Measurements from ENCODE around the gene TSHZ3. TPM values are rescaled to one million over a fixed set of nuclear protein-coding genes. Genes with fewer than 3 reads are reported as not detected.

Gene TSHZ3
- total RNA-seq, 1 experiment from 2014 or later = 14.8 TPM

DNA sequence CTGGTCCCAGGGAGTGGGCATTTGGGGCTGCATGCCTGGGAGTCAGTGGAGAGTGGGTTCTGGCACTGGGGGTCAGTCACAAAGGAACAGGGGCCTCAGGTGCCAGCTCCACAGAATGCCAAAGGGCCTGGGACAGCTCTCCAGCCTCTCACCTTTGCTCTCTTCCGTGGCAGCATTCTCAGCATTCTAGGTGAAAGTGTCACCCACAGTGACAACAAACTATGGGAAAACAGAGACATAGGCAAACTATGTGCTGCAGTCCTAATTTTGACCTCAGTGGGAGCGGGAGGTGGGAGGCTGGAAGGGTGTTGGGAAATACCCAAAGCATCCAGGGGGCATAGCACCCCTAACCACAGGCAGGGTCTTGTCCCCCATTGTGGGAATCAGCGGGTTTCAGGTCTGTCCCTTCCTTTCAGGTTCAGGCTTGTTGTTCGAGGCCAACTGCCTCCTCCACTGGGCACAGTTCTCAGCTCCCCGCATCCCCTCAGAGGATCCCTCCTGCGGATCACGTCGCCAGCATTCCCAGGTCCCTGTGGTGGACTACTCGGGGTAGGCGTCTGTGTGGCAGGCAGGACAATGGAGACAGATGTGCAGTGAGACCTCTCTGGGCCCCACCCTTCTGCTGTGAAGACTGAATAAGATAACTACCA is 52.4 kb downstream of the TSHZ3 start:
- intact Hi-C loops (cut with micrococcal nuclease; ENCODE audit: unreplicated experiment) = no loop called here
- CTCF ChIA-PET = no interaction called here
- POLR2A ChIA-PET (ENCODE audit: low non-redundant PET) = no interaction called here
- DNase-seq (ENCODE audit: low spot score) = no peak
- Histone ChIP-seq H3K27ac (ENCODE audit: low read depth, low read length, poor library complexity, severe bottlenecking) (no peak overlapping the region), H3K9me3 (ENCODE audit: low read depth, low read length, poor library complexity, severe bottlenecking) (no peaks in the 10 kb centered on the region), H3K36me3 (ENCODE audit: insufficient read depth, low read length, poor library complexity, severe bottlenecking) (no peaks in the 10 kb centered on the region), H3K4me3 (ENCODE audit: low read depth, low read length, poor library complexity, severe bottlenecking) (no peak overlapping the region), H3K27me3 (replicated peaks; ENCODE audit: insufficient read depth, low read depth, low read length, poor library complexity) (no peaks in the 10 kb centered on the region), H3K4me1 (ENCODE audit: insufficient read depth, low read length, poor library complexity, severe bottlenecking) (no peaks in the 10 kb centered on the region)
- no peak for TF ChIP-seq EZH2 (IDR thresholded peaks at IDR 0.05; ENCODE audit: borderline replicate concordance, low read depth, low read length, poor library complexity, severe bottlenecking)
- TF ChIP-seq, protein P1, sequence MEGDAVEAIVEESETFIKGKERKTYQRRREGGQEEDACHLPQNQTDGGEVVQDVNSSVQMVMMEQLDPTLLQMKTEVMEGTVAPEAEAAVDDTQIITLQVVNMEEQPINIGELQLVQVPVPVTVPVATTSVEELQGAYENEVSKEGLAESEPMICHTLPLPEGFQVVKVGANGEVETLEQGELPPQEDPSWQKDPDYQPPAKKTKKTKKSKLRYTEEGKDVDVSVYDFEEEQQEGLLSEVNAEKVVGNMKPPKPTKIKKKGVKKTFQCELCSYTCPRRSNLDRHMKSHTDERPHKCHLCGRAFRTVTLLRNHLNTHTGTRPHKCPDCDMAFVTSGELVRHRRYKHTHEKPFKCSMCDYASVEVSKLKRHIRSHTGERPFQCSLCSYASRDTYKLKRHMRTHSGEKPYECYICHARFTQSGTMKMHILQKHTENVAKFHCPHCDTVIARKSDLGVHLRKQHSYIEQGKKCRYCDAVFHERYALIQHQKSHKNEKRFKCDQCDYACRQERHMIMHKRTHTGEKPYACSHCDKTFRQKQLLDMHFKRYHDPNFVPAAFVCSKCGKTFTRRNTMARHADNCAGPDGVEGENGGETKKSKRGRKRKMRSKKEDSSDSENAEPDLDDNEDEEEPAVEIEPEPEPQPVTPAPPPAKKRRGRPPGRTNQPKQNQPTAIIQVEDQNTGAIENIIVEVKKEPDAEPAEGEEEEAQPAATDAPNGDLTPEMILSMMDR (conservative IDR thresholded peaks at IDR 0.05; ENCODE audit: low read depth, low read length) = no peak
- BruUV-seq (replicated peaks) = no TSS peak

DNA sequence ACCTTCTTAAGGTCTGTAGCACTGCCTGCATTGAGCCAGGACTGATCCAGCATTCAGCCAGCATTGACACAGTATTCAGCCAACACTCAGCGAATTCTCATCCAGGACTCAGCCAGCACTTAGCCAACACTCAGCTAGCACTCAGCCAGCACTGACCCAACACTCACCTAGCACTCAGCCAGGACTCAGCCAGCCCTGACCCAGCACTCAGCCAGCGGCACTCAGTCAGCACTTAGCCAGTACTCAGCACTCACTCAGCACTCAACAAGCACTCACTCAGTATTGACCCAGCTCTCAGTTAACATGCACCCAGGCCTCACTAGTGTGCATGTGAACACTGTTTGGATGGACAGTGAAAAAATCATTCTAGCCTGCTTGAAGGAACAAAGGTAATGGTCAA is 55.0 kb downstream of the TSHZ3 start:
- no peaks in the 10 kb centered on the region for H3K4me1 ChIP-seq (ENCODE audit: insufficient read depth, low read length, poor library complexity, severe bottlenecking)
- no peaks in the 10 kb centered on the region for H3K9me3 ChIP-seq (ENCODE audit: low read depth, low read length, poor library complexity, severe bottlenecking)
- H3K27ac ChIP-seq (ENCODE audit: low read depth, low read length, poor library complexity, severe bottlenecking) = no peak overlapping the region
- intact Hi-C loops (cut with micrococcal nuclease; ENCODE audit: unreplicated experiment) = no loop called here
- CTCF ChIA-PET = no interaction called here
- no peaks in the 10 kb centered on the region for H3K36me3 ChIP-seq (ENCODE audit: insufficient read depth, low read length, poor library complexity, severe bottlenecking)
- POLR2A ChIA-PET (ENCODE audit: low non-redundant PET) = interaction anchor here (0.5 kb wide), 1 partner anchor 11 kb away, joined by 6 read pairs; no protein-coding TSS in a partner anchor
- H3K27me3 ChIP-seq (replicated peaks; ENCODE audit: insufficient read depth, low read depth, low read length, poor library complexity) = no peaks in the 10 kb centered on the region
- no peak overlapping the region for H3K4me3 ChIP-seq (ENCODE audit: low read depth, low read length, poor library complexity, severe bottlenecking)
- BruUV-seq (replicated peaks) = no TSS peak
- DNase-seq (ENCODE audit: low spot score) = no peak
- TF ChIP-seq, protein P1 (conservative IDR thresholded peaks at IDR 0.05; ENCODE audit: low read depth, low read length) = no peak
- TF ChIP-seq EZH2 (IDR thresholded peaks at IDR 0.05; ENCODE audit: borderline replicate concordance, low read depth, low read length, poor library complexity, severe bottlenecking) = no peak

DNA sequence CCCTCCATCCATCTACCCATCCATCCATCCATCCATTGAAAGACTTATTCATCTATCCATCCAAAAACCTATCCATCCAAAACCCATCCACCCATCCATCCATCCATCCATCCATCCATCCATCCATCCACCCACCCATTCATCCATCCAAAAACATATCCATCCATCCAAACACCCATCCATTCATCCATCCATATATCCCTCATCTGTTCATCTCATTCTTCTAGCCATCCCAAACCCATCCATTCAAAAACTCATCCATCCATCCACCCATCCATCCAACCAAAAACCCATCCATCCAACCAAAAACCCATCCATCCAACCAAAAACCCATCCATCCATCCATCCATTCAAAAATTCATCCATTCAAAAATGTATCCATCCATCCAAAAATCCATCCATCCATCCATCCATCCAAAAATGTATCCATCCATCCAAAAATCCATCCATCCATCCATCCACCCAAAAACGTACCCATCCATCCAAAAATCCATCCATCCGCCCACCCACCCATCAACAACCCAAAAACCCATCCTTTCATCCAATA is 56.5 kb downstream of the TSHZ3 start:
- ChIA-PET CTCF (no interaction called here), POLR2A (ENCODE audit: low non-redundant PET) (interaction anchor here (0.7 kb wide), 1 partner anchor 186 kb away, joined by 4 read pairs; no protein-coding TSS in a partner anchor)
- intact Hi-C loops (cut with micrococcal nuclease; ENCODE audit: unreplicated experiment) = no loop called here
- no peaks in the 10 kb centered on the region for H3K27me3 ChIP-seq (replicated peaks; ENCODE audit: insufficient read depth, low read depth, low read length, poor library complexity)
- no peak overlapping the region for H3K27ac ChIP-seq (ENCODE audit: low read depth, low read length, poor library complexity, severe bottlenecking)
- H3K4me3 ChIP-seq (ENCODE audit: low read depth, low read length, poor library complexity, severe bottlenecking) = no peak overlapping the region
- TF ChIP-seq, protein P1 (conservative IDR thresholded peaks at IDR 0.05; ENCODE audit: low read depth, low read length) = no peak
- TF ChIP-seq EZH2 (IDR thresholded peaks at IDR 0.05; ENCODE audit: borderline replicate concordance, low read depth, low read length, poor library complexity, severe bottlenecking) = no peak
- no peaks in the 10 kb centered on the region for H3K4me1 ChIP-seq (ENCODE audit: insufficient read depth, low read length, poor library complexity, severe bottlenecking)
- H3K36me3 ChIP-seq (ENCODE audit: insufficient read depth, low read length, poor library complexity, severe bottlenecking) = no peaks in the 10 kb centered on the region
- H3K9me3 ChIP-seq (ENCODE audit: low read depth, low read length, poor library complexity, severe bottlenecking) = no peaks in the 10 kb centered on the region
- BruUV-seq (replicated peaks) = no TSS peak
- DNase-seq (ENCODE audit: low spot score) = no peak
